NCI-H460 (cell line): ENCODE measurements around the gene TTC33. TPM values are rescaled to one million over a fixed set of nuclear protein-coding genes. Genes with fewer than 3 reads are reported as not detected.

Experiments used
- DNase-seq: peaks from one replicate; pipeline ENCODE4 v3.0.0-alpha.2; 2016; ENCODE audit warnings: low read depth; ENCODE audit errors: extremely low read depth
- total RNA-seq: library from RNA; depleted of rRNA; stranded (reverse); fragments of >200 nt; shearing (Covaris generic); gene quantifications from 2 replicates; pipeline ENCODE4 v1.2.3, GENCODE V29; 2014

The TTC33 gene
- total RNA-seq, 1 experiment from 2014 or later, result 25.1 TPM

DNA sequence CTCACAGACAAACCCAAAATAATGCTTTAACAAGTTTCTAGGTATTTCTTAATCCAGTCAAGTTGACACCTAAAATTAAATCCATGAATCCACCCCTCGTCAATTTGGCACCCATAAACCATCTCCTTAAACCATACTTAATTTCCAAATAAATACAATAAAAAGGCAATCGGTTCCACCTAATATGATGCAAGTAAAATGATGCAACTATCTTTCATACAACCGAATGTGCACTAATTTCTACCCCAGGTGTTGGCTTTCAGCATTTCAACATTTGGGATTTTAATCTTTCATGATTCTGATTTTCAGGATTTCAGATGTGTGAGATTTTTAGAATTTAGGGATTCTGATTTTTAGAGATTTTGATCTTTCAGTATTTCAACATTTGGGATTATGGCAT lies 25.1 kb upstream of the TTC33 start:
- no peak for DNase-seq

DNA sequence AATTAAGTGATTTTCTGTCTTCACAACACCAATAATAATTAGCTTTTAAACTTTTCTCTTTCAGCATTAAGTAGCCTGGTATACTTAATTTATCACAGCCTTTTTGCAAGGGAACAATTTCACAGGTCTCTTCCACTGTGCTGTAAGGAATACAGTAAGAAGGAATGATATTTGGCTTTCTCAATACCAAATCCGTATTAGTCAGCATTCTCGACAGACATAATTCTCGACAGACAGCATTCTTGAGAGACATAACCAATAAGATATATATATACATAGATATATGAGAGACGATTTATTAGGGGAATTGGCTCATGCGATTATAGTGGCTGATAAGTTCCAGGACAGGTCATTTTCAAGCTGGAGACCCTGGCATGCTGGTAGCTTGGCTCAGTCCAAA lies 24.4 kb upstream of the TTC33 start:
- no peak for DNase-seq

DNA sequence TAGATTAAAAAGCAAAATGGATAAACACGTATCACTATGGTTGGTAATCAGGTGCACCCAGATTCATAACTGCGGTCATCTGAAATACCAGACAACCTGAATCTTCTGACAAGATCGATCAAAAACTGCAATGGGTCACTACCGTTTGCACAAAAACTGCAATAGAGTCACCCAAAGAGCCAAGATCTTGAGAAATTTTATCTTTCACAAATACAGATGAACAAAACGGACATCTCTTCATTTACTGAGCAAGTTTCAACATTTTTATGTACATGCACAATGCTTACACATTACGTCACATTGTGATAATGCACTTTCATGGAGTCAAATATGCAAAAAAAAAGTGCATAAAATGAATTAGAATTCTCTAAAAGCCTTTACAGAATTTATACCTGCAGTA lies 23.8 kb upstream of the TTC33 start:
- no peak for DNase-seq

DNA sequence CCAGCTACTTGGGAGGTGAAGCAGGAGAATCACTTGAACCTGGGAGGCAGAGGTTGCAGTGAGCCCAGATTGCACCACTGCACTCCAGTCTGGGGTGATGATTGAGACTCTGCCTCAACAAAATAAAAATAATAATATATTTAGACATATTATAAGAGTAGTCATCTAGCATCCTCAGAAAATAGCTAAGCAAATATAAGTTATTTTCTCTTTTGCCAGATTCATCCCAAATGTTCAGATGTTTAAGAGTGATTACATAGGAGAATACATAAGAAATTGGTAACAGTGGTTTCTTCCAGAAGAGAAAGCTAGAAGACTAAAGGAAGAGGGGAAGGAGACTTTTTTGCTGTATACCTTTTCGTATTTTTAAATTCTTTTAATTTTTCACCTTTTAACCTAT lies 22.4 kb upstream of the TTC33 start:
- DNase-seq, result no peak

DNA sequence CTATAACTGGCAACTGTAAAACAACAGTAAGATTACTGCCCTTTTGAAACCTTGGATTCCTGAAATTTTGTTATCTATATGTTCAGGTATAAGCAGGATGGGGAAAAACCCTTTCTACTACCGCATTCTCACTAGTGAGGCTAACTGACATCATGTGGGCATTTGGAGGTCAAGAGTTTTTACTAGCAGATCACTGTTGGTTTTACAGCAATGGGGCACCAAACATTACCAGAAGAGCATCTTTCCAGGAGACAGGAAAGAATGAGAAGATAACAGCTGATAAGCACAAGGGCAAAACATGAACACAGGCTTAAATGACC lies 20.9 kb upstream of the TTC33 start:
- no peak for DNase-seq

DNA sequence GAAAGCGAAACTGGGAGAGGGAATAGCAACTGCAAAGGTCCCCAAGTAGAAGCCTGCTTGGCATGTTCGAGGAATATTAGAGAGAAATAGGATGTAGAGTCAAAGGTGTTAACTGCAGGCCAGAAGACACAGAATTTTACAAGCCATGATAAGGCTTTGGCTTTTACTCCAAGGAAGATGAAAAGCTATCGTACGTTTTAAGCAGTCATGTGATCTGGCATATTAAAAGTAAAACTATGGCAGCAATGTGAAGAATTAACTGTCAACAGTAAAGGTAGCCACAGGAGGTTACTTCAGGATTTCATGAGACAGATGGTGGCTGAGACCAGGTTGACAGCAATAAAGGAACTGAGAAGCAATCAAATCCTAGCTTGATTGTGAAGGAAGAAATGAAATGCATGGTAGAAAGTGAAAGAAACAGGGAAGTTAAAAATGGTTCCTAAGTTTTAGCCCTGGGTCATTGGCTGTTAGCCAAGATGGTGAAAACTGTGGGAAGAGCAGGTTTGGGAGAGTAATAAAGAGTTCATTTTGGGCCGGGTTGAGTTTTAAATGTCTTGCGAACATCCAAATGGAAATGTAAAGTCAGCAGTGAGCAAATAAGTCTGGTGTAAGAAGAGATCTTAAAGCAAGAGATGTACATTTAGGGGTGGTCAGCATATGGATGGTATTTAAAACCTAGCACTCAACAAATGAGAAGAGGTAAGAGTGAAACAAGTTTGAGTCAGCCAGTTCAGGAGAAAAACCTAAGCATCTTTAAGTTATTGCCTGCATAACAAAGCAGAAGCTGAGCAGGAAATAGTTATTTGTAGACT lies 20.3 kb upstream of the TTC33 start:
- no peak for DNase-seq

DNA sequence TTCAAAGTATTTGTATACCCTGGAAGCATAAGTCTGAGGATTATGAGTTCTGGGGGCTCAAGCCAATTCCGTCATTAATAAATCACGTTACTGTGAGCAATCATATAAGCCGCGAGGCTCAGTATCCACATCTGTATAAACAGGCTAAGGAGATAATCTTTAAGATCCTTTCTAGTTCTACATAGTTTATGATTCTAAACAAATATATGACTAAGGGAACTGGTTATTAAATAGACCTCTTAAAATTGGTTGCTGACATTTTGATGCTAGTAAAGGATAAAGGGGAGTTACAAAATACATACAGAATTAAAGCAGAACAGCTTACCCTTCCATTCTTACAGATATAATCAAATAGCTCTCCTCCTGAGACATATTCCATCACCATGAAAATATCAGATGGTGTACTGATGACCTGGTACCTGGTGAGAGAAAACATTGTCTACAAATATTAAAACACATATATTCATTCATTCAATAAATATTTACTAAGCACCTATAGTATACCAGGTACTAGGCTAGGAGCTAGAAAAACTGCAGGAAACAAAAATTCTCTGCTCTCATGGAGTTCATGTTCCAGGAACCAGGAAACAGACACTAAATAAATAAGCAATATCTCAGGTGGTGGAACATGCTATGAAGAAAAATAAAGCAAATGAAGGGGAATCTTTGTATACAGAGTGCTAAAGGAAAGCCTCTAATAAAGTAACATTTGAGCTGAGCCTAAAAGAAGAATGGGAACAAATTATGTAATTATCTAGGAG lies 19.5 kb upstream of the TTC33 start:
- DNase-seq, result no peak

DNA sequence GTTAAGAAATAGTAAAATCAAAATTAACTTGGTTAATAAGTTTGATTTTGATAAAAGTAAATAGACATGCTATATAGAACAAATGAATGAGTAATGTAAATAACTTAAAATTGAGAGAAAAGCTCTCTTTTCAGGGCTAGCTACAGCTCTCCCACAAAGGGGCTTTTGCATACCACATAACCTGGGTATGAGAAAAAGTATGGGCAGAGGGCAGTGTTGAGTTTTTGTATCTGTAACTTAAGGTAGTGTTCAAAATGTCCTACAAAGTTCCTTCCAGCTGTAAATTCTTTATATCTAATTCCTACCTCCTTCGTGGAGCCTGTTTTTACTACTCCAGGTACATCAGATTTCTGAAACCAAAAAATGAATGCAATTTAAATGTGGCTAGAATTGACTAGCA lies 18.9 kb upstream of the TTC33 start:
- no peak for DNase-seq

DNA sequence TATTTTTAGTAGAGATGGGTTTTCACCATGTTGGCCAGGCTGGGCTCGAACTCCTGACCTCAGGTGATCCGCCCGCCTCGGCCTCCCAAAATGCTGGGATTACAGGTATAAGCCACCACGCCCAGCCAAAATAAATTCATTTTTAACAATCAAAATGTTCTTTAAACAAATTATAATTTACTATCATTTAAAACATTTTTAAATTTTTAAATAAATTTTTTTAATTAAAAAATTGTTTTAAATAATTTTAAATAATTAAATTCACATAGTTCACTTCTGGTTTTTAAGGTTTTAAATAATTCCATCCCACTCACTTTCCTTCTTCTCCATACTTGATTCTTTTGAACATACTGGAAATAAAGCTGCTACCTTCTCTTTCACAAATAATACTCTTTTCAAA lies 15.0 kb upstream of the TTC33 start:
- no peak for DNase-seq

DNA sequence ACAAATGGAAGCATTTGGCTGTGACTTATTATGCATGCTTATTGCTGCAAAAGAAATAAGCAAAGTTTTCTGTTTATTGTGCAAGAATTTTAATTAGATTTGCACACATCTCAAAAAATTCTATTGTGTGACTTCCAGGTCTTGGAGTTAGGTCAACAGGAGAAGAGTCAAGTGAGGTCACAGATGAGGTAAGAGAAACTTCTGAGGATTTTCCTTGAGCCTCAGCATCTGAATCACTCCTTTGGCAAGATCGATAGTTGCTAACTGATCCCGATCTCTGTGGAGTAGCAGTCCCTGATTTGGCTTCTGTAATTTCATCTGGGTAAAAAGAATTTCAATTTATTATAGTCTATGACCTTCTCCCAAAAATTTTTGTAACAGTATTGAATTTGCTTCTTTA lies 6.9 kb upstream of the TTC33 start:
- no peak for DNase-seq

DNA sequence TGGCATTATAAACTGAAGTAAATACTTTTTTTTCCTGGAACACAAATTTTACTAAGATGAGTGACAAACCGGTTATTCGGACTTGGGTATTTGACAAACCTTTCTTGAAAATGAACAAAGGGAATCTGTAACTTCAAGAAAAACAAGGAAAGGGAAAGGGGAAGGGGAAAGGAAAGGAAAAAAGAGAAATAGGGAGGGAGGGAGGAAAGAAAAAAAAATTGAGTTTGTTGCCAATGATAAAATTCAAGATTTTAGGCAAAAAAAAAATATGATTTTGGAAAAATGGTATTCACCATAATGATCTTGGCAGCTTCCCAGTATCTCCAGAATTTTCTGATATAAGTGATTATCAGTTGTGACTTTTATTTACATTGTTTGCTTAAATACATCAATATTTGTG lies 1.6 kb upstream of the TTC33 start:
- no peak for DNase-seq

DNA sequence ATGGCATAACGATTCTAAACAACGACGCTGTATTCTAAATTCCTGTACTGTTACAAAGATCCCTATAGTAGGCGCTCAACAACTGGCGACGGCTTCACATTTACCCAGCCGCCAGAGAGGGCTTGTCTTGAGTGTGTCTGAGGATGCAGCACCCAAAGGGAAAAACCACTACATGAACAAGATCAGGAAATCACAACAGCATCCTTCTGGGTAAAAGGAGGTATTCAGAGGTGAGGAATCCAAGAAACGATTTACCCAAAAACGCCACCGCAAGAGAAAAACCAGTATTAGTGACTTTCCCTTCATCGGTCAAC lies 711 bp downstream of the TTC33 start:
- peak; percentile 76 for DNase-seq

DNA sequence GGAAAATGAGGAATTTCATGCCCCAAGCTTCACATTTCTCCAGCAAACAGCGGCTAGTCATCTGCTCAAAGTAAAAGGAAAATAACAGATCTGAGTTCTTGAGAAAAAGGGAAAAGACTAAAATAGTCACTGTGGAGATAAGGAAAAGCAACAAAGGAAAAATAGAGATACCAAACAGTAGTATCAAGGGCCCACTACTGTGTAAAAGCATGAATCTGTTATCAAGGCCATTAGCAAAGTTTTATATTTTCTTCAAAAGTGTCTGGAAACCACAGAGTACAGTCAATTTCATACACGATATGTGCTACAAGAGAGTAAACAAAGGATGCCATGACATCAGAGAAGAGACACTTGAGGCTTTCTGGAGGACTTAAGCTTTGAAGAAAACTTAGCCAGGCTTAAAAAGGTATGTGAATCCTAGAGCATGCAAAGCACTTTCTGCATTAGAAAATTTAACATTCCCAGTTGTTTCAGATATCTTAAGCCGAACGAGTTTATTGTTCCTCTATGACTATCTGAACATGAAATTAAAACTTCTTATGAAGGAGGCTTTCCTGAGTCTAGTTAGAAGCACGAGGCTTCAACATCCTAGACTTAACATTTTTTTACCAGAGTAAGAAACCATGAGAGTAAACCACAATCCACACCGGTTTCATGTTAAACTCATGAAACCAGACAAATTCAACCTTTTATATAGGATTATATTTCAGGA lies 1.2 kb downstream of the TTC33 start:
- no peak for DNase-seq

DNA sequence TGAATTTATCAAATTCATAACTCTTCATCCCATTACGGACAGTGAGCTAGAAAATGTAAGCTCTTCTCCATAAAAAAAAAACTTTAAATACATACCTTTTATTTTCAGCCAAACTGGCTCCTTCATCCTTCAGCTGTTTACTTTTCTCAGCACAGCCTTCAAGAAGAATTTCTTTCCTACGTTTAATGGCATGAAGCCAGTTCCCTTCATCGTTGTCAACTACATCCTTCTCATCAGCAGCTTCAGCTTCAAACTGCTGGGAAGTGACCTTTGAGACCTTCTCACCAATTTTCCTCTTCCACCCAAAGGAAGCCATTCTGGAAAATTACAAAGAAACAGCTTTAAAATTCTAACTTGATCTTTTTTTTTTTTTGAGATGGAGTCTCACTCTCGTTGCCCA lies 9.1 kb downstream of the TTC33 start:
- DNase-seq, result no peak

DNA sequence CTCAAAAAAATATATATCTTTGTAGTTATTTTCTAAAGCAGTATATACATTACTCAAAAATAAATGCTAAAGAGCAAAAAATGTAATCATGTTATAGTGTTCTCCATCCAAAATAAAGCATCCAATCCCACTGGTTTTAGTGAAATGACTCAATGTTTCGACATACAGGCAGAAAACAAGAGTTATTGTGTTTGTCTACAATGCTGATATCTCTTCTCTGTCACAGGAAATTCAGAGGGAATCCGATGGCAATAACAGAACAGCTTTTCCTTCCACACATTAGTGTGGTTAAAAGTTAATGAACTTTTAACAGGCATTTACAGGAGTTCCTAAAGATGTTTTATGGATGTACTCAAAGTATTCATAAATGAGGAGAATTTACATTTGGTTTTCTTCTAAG lies 12.0 kb downstream of the TTC33 start:
- no peak for DNase-seq

DNA sequence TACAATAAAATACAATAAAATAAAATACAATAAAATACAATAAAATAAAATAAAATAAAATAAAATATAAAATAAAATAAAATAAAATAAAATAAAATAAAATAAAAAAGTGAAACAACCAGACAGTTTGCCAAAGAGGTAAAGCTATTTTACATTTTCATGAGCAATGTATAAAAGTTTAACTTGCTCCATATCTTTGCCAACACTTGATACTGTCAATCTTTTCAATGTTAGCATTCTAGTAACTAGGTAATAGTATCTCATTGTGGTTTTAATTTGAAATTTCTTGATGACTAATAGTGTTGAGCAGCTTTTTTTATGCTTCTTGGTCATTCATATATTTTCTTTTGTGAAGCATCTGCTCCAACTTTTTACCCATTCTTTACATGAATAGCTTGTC lies 17.3 kb downstream of the TTC33 start:
- DNase-seq, result no peak

DNA sequence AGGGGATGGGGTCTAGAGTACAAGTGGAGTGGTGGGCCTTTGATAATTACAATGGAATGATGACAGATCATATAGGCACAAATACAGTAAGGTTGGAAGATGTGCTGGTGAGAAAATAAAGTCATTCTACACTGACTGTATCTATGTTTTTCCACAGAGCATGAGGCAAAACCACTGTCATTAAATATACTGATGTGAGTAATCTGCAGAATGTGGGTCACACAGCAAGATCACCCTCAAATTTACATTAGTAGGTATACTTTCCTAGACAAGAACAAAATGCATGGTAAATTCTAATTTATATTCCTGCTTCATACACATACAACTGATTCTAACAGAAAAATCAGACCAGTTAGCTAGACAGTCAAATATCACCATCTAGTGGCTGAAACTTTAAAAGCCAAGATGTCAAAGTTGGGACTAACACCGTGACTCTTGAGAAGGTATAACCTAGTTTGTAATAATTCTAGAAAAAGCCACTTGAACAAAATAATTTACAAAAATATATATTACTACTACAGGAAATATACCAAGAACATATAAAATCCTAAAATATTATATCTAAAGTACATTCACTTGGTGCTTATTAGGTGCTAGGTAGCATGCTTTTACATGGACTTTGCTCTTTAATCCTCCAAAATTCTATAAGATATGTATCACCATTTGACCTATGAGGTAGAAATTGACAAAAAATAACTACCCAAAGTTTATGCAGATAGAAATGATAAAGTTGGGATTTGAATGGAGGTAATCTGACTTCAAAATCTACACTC lies 19.5 kb downstream of the TTC33 start:
- DNase-seq, result peak; percentile 73

DNA sequence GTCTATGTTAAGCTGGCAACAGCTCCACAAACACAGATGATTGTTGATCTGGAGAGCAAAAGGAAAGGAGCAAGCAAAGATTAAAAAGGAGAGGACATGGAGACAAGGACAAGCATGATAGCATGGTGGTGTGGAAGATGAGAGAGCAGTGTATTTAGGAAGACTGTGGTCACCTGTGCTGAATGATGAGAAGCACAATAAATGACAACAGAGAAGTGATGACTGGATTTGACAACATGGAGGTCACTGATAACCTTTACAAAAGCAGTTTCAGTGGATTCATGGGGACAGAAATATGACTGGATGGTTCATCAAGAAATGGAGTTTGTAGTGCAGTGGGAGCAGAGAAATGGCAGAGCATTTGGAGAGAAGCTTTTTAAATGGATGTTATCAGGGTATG lies 20.2 kb downstream of the TTC33 start:
- DNase-seq, result no peak

DNA sequence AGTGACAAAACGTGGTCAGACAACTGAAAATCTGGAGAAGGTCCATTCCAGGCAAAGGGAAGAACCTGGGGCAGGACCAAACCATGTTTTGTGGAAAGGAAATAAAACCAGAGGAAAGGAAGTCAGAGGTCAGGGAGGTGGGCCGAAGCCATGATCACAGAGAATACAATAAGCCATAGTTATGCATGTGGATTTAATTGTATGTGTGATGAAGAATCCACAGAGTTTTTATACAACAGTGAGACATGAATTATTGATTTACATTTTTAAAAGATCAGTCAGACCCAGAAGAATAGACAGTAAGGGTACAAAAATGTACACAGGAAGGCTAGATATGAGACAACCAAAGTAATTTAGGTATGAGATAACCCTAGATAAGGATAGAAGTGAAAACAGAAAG lies 20.8 kb downstream of the TTC33 start:
- DNase-seq, result no peak

DNA sequence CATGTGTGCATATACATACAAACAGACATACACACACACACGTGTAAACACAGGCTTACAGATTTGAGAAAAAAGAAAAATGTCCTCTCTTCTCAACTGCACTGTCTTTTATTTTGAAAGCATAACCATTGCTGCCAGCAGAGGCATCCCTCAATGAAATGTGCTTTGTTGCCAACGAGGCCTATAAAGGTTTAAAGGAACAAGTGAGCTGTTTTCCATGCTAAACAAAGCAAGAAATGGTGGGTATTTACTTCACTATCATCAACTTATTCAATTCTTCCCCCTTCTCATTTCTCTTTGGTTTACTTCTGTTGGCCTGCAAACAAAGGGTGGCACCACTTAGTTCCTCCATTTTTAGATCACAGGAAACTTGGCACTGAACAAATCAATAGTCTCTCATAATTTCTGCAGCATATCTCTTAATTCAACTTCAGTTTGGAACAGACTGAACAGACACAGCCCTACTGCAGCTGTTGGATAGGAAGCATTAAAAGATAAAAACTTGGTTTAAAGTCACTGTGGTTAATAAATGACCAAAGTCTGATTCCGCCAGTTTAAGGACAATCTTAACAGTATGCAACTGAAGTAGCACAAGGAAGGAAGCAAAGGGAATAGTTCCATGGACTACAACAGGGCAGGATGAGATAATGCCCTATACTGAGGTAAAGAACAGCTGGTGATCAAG lies 21.7 kb downstream of the TTC33 start:
- no peak for DNase-seq

DNA sequence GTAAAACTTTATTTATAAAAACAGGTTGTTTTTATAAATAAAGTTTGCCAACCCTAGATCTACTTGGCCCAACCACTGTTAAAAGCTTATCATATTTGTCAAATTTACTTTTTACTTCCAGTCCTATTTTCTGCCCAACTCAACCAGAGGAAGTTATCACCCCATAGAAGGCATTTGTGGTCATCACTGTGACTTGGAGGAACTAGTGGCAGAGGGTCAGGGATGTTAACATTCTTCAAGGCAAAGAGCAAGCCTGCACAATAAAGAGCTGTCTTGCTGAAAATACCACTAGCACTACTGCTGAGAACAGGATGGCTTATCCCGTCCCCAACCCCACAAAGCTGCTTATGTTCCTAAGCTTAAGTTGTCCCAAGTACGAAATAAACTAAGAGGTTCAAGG lies 22.3 kb downstream of the TTC33 start:
- DNase-seq, result no peak
